NCI-H2227 (cell line): Measurements from ENCODE around the gene PXDN.

ENCODE experiments used
- DNase-seq: peaks from one replicate; lab custom pipeline; 2025; ENCODE audit not compliant: unreplicated experiment; lab: John Stamatoyannopoulos, UW

PXDN gene

DNA sequence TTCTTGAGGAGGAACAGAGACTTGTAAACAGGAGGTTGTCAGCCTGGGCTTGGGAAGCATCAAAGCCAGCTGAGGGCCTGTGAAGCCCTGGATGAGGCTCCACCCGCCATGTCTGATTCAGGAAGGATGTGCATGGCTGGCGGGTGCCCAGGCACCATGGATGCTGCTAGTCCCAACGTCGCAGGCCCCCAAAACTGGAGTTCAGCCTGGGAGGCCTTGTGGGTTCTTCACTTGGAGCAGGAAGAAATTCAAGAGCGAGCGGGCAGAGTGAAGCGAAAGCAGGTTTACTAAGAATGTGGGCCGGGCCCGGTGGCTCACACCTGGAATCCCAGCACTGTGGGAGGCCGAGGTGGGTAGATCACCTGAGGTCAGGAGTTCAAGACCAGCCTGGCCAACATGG, 12.1 kb upstream of the PXDN start:
- no peak for DNase-seq

DNA sequence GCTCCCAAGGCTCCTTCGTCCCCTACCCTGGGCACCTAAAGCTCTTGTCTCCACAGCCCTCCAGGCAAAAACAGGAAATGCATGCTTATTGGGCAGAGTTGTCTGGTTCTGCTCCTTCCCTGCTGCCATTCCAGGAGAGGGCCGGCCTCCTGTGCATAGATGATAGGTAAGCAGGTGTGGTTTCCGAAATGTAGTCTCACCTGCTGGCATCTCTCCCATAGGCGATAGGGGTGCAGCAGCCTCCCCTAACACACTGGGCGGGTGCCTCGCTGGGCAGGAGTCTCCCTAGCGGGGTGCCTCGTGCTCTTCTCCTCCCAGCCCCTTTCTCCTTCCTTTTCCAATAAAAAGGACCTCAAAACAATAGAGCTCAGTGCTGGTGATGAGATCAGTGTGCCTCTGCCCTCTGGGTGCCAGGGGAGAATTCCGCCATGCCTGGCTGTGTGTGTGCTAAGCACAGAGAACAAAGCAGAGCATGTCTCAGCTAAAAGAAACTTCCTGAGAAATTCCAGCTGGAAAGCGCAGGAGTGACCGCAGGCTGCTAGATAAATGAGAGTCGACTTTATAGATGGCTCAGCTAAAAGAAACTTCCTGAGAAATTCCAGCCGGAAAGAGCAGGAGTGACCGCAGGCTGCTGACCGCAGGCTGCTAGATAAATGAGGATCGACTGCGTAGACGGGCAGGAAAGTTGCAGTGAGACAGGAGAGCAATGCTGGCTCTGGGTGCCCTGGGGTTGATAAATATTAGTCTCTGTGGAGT, 11.3 kb upstream of the PXDN start:
- DNase-seq, result no peak

DNA sequence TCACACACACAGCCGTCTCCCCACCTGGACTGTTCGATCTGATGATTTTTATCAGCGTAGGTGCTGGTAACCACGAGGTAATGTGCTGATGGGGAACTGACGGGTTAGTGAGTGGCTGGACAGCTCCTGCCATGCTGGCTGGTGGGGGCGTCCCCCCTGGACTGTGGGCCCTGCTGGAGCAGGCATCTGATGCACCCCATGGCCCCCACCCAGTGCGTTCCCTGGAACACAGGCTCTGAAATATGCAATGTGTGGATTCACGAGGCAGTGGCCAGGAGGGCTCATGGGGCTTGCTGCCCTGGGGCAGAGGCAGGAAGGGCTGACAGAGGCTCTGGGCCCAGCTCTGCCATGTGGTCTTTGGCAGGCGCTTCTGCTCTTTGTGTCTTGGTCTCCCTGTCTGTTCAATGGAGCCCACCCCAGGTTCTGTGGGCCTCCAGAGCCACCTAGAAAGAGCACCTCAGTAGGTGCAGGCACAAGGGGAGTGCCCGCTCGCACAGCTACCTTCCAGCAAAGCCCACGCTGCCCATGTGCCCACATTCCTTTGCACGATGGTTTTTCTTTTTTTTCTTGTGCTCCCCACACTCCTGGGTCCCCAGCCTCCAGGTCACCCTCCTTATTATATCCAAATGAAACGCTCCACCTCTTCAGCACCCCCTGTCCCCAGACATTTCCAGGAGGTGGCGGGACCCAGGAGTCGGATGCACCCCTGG, 10.3 kb upstream of the PXDN start:
- no peak for DNase-seq

DNA sequence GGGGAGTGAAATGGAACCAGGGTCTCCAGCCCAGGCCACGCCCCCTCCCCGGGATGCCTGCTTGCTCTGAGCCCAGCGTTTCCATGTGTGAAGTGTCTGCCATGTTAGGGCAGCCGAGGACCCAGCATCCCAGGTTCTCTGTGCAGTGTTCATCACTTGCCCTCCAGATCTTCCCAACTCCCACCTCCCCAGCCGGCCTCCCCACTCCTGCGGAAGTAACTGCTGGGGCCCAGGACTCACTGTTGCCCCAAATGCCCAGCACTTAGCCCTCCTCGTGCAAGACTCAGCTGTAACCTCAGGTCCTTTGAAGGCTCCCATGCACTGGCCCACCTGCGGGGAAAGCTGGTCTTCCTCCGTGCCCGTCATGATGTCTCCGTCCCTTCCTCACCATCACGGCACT, 9.7 kb upstream of the PXDN start:
- DNase-seq, result no peak

DNA sequence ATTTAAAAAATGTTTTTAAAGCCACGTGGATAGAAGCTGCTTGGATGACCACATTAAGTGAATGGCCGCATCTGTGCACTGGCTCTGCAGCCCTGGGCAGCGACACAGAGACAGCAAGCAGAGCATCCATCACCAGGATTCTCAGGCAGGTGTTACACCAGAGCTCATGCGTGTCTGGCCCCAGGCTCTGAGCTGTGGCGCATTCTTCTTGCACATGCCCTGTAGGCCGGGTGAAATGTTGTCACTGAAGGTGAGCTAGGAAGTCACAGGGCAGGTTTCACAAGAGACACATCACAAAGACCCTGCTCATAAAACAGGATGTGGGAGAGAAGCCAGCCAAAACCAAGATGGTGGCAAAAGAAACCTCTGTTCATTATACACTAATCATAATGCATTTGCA, 8.4 kb upstream of the PXDN start:
- DNase-seq, result no peak

DNA sequence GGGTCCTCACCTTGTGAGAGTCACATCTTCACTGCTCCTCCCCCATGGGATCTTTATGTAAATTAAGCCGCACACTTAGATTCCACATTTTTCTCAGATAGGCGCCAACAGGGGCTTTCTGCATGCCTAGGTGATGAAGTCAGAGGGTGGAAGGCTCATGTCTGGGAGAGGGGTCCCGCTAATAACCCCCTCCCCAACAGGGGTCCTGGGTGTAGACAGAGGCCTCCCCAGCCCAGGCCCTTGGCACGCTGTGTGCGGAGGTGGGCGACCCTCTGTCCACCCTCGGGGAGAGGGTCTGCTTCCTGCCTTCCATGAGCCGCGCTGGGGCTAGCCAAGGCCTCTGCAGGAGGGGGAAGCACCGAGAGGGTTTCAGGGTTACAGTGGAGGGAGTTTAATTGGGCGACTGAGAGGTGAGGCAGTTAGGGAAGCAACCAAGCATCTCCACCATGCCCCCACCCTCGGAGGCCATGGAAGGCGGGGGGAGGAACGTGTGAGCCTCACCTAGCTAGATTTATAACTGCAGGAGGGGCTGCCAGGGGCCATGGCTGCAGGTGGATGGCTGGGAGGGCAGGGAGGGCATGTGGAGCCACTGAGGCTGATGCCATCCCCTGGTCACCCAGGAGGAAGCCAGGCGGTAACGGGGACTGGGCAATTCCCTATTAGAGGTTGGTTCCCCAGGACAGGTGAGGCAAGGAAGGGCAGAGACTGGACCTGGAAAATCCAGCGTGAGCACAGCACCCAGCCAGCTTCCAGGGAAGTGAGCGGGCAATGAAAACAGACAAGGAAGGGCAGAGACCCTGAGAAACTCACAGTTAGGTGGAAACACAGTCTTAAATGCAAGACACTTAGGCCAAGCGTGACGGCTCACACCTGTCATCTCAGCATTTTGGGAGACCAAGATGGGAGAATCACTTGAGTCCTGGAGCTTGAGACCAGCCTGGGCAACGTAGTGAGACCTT, 7.7 kb upstream of the PXDN start:
- DNase-seq, result no peak

DNA sequence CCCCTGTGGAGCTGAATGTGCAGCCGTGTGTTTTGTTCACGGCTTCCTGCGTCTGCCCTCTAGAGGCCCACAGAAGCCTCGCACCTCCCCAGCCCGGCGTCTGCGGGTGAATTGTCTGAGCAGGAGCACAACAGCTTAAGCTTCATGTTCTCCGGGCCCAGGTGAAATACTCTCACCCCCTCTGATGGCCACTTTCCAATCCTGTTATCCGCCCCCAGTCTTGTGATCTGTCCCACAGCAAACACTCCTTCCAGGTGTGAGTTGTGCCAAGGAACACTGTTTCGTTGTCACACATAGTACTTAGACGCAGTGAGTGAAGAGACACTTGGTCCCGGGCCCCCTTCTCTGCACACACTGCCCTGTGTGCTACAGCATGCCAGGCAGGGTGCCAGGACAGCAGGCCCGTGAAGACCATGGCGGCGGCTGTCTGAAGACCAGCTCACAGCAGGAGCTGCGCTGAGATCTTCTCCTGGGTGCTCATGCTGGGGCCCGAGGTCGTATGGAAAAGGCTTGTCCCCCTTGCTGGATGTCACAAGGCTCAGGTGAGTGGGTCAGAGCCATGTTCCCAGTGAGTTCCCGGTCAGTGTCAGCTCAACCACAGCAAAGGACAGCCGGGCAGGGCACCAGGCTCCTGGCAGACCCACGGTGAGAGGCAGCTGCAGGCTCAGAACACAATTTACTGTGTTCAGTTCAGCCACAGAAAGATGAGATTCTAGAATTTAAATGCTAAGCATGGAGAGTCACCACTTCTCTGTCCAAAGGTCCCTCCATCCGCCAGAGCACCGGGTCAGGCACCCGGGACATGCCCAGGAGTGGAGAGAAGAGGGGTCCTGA, 6.8 kb upstream of the PXDN start:
- peak; percentile 79 for DNase-seq

DNA sequence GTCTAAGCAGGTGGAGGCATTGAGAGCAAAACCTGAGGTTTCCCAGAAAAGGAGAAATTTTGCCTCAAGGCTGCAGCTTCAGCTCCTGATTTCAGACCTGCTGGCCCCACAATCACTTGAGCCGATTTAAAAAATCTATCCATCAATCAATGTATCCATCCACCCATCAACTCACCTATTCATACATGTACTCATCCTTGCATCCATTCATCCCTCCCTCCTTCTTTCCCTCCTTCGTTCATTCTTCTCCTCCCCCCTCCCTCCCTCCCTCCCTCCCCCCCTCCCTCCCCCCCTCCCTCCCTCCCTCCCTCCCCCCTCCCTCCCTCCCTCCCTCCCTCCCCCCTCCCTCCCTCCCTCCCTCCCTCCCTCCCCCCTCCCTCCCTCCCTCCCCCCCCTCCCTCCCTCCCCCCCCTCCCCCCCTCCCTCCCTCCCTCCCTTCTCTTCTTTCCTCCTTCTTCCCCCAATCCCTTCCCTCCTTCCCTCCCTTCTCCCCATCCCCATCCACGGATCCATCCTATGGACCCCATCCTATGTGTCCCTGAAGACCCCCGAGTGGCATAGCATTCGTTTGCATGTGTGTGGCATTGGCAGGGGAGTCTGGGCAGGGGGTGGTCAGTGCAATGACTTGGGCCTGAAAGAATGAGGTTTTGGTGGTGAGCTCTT, 6.1 kb upstream of the PXDN start:
- no peak for DNase-seq

DNA sequence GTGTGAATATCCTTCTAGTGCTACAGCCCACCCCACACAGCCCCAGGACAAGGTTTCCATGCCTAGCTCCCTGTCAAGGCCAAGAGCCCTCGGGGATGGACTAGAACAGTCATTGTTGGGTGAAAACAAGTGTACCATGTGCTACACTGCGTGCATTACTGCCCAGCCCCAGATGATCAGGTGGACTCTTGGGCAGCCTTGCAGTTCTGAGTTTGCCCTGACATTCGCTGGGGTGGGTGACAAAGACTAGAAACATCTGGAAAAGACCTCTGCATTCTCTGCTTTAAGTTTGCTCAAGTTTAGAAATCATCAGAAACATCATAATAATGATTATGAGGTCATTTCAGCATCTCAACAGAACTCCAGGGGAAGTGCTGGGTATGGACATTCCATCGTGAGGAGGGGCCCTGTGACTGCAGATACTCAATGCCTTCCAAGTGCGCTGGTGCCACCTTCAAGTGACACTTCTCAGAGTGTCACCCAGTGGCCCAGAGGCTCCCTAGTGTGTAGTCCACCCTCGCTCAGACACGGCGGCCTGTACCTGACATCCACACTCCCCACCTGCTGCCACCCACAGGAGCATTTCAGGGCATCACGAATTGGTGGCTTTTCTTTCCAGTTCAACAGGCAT, 5.3 kb upstream of the PXDN start:
- DNase-seq, result no peak

DNA sequence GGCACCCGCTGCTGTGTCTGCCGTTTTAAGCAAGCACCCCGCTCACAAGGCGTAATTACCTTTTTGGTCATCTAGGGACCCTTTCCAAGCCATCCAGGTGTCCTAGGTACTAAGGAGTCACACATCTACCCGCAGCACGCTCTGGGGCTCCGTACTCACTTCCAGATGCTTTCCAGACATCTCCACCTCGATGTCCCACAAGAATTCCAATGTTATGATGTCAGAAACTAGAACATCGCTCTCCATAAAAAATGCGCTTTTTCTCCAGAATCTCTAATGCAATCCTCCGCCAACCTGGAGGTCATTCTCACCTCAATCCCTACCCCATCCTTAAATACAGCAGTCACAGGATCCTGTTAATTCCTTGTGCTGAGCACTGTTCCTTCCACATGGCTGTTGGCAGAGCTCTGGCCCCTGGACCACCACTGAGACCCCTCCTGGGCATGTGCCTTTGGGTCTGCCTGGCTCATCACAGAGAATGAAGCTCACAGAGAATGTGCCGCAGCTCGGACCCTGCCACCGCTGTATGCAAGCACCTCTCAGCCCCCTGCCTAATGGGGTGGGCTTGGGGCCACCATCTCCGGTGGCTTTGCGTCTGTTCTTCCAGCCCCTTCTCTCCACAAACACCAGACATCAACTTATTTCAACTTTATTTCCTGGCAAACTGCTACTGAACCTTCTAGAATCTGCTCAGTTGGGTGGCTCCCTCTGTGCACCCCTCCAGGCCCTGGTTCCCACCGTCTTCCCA, 4.6 kb upstream of the PXDN start:
- DNase-seq, result no peak

DNA sequence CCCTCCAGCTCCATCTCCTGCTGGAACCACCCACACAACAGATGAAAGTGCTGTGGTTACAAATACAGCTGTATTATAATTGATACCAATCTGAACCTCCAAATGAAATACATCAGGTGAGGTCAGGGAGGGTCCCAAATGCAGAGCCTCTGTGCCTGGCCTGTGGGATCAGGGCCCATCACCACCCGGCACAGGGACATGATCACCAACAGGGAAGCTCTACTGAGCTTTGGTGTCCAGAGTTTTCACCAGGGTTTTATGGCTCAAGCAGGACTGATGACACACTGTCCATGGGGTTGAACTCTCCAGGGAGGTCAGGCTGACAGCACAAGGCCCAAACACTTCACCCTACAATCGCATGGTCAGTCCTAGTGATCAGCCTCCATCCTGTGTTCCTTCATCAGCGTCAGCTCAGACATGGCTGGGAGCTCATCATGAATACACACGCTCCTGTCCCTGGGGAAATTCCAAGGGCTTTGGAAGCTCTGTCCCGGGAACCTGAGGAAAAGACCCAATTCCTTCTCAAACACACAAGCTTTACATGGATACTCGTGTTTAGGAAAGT, 3.9 kb upstream of the PXDN start:
- no peak for DNase-seq

DNA sequence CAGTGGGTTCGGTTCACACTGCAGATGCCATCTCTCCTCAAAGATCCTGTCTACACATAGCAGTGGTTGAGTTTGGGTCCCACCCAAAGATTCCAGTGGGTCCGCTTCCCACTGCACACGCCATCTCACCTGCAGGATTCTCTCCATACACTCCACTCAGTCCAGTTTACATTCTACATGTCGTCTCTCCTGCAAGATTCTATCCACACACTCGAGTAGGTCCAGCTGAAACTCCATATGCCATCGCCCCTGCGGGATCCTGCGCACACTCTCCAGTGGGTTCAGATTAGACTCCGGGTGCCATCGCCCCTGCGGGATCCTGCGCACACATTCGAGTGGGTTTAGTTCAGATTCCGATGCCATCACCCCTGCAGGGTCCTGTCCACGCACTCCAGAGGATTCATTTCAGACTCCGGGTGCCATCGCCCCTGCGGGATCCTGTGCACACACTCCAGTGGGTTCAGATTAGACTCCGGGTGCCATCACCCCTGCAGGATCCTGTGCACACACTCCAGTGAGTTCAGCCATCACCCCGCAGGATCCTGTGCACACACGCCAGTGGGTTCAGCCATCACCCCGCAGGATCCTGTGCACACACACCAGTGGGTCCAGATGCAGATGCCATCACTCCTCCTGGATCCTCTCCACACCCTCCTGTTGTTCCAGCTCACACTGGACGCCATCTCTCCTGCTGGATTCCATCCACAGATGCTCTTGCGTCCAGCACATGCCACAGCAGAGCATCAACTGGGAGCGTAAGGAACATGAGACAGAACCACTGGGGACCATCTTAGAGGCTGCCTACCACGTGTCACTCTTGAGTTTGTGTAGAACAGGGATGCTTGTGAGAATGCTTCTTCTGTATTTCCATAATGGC, 3.0 kb upstream of the PXDN start:
- DNase-seq, result no peak

DNA sequence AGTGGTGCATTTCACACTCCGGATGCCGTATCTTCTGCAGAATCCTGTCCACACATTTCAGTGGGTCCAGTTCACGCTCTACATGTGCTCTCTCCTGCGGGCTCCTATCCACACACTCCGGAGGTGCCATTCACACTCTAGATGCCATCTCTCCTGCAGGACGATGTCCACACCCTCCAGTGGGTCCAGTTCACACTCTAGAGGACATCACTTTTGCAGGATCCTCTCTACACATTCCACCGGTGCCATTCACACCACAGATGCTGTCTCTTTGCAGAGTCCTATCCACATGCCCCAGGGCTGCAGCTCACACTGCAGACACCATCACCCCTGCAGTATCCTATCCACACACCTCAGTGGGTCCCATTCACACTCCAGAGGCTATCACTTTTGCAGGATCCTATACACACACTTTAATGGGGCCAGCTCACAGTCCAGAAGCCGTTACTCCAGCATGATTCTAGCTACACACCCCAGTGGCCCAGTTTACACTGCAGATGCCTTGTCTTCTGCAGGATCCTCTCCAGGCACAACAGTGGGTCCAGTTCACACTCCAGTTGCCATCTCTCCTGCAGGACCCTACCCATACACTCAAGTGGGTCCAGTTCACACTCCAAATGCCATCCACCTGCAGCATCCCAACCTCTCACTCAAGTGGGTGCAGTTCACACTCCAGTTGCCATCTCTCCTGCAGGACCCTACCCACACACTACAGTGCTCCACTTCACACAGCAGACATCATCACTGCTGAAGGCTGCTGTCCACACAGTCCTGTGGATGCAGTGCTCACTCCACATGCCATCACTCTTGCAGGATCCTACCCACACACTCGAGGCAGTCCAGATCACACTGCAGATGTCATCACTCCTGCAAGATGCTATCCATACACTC, 2.1 kb upstream of the PXDN start:
- no peak for DNase-seq

DNA sequence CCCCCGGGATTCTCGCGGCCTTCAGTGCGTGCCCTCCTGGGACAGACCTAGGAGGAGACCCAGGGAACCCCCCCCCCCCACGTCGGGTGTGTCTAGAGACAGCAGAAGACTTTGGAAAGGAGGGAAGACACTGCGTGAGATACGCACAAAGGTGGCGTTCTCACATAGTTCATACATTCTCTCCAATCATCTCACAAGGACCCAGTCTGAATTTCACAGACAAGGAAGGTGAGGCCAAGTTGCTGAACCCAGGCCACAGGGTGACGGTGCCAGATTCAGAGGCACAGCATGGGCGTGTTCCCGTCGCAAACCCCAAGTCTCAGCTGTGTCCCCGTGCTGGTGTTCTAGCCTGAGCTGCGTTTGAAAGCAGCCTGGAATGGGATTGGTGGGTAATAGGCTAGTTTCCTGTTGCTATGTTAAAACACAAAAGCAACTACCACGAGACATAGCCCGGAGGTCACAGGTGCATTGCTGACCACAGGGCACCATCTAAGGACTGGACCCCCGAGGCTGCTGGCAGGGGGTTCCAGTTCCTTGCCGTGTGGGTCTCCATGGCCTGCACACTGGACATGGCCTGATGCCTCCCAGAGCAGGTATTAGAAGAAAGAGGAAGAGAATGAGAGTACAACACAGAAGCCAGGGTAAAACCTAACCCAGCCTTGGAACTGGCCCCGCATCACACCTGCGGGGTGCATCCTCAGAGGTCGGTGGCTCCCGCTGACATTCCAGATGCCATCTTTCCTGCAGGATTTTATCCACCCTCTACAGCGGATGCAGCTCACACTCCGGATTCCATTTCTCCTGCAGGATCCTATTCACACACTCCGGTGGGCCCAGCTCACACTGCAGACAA, 1.1 kb upstream of the PXDN start:
- no peak for DNase-seq

DNA sequence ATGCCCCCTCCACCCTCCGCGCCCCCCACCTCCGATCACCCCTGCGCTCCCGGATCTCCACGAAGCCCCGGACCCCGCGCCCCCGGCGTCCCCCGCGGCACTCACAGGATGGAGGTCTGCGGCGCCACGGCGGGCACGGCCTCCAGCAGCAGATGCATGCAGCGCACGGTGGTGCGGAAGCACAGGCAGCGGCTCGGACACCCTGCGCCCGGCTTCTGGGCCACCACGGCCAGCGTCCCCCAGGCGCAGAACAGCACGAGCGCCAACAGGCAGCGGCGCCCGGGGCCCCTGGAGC, 217 bp downstream of the PXDN start:
- DNase-seq, result peak; percentile 74
